ENCODE data around the gene ADPRHL1.

ADPRHL1 gene

DNA sequence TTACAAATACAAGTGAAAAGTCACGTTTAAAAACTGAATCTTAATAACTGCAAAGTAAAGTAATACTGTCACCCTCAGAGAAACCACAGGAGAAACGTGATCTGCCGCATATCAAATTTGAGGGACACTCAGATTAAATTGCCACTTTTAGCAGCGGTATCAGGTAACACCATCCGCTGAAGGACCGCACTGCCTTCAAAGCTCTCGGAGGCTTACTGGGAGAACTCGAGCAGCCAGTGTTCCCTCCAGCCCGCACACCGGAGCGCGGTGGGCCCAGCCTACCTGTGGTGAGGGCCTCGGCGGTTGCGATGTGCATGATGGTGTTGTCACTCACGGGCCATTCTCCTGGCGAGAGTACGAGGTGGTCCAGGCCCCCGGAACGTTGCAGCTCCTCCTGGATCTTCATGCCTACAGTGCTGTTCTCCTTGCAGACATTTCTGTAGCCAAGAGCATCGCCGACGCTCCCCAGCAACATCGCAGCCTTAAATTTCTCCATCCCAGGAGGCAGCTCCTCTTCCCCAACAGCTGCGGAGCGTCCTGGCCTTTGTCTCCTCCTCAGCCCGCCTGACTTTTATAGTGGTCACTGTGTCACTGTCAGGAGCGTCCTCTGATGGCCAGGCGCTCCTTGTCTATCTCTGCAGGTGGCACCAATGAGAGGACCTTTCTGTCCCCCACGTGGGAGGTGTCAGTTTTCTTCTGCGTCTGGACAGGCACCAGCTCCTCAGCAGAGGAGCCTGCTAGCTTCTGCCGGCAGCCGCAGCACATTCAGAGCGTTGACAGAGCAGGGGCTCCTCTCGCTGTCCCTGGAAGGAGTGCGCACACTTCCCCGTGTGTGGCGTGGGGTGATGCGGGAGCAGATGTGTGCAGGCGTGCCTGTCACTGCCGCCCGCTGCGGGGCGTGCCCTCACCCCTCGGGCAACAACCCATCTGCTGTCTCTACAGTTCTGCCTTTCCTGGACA is at the start of gene ADPRHL1:
ADPRHL1 (minus strand) TSS at position 547 of the 960 bp plus-strand sequence; CDS start at position 496, 51 bp downstream.
- no peak for DNase-seq

DNA sequence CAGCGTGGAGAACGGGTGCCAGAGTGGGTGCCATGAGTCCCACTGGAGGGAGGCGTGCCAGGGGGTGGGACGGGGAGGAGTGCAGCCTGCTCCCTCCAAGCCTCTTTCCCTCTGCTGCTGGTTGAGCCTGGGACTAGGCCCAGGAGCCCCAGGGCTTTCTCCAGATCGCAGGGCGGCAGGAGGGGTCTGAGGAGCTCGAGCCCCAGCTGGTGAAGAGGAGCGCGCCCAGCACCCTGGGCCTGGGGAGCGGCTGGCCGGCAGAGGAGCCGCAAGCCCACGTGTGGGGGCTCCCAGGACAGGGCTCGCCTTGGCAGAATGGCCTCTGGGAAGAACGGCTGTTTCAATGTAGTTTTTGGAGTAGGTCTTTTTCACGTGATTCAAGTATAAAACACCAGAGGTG is 49.4 kb upstream of the ADPRHL1 start:
- no peak for DNase-seq

DNA sequence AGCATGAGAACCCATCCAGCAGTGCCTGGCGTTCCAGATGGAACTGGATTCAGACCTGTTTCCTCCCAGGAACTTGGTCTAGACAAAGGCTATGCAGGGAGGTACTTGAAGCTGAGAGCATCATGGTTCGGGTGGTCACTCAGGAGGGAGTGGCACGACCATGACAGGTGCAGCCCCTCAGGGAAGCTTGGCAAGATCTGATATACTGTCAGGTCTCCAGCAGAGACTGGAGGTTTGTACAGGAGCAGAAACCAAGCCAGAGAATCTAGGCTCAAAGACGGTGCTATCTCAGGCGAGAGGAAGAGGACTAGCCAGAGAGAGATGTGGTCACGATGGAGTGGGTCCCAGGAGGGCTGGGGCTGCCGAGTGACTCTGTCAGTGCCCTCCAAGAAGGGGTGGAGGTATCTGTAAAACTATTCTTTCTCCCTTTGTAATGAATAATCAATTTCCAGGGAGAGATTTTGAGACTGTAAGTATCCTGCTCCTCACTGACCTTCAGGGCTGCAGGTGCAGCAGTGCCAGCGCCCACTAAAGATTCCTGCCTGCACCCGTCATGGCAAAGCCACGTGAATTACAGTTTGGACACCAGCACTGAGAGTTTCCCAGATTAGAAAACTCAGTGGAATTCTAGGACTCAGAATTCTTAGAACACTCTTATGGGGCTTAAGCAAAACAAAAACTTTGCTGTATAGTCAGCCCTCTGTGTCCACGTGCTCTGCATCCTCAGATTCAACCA is 47.4 kb upstream of the ADPRHL1 start:
- DNase-seq, result peak in 1 of 14 donors; percentile 36

DNA sequence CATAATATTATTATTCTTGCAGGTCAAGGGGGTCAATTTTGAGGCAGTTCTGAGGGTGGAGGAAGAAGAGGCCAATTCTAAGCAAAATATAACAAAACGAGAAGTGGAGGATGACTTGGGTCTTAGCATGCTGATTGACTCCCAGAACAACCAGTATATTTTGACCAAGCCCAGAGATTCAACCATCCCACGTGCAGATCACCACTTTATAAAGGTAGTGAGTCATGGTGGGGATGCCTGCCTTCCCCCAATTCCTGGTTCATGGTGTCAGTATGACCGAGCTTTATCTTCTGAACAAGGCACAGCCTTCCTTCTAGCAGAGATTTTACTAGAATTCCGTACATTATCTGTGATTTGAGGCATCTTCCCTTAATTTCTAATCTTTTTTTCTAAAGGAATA is 46.6 kb upstream of the ADPRHL1 start:
- no peak for DNase-seq

DNA sequence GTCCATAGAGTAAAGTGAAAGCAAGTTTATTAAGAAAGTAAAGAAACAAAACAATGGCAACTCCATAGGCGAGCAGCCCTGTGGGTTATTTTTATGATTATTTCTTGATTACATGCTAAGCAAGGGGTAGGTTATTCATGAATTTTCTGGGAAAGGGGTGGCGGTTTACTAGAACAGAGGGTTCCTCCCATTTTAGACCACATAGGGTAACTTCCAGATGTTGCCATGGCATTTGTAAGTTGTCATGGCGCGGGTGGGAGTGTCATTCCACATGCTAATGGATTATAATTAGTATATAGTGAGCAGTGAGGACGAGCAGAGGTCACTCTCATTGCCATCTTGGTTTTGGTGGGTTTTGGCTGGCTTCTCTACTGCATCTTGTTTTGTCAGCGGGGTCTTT is 45.6 kb upstream of the ADPRHL1 start:
- DNase-seq, result no peak

DNA sequence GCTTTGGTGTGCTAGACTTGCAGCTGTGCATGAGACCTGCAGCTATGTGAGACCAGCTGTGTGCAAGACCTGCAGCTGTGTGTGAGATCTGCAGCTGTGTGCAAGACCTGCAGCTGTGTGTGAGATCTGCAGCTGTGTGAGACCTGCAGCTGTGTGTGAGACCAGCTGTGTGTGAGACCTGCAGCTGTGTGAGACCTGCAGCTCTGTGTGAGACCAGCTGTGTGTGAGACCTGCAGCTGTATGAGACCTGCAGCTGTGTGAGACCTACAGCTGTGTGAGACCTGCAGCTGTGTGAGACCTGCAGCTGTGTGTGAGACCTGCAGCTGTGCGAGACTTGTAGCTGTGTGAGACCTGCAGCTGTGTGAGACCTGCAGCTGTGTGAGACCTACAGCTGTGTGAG is 43.9 kb upstream of the ADPRHL1 start:
- no peak for DNase-seq

DNA sequence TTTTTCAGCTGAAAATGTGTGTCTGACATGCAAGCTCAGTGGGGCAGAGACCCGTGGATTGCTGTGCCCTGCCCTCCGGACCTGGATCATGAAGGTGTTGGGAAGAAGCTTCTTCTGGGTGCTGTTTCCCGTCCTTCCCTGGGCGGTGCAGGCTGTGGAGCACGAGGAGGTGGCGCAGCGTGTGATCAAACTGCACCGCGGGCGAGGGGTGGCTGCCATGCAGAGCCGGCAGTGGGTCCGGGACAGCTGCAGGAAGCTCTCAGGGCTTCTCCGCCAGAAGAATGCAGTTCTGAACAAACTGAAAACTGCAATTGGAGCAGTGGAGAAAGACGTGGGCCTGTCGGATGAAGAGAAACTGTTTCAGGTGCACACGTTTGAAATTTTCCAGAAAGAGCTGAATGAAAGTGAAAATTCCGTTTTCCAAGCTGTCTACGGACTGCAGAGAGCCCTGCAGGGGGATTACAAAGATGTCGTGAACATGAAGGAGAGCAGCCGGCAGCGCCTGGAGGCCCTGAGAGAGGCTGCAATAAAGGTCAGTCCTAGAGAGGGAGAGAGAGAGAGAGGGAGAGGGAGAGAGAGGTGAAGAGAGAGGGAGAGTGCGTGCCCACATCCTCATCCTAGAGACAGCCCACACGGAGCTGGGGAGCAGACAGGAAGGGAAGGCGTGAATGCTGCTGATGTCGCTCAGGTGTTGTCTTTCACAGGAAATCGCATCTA is 42.4 kb upstream of the ADPRHL1 start:
- DNase-seq, result peak in 1 of 14 donors; percentile 23

DNA sequence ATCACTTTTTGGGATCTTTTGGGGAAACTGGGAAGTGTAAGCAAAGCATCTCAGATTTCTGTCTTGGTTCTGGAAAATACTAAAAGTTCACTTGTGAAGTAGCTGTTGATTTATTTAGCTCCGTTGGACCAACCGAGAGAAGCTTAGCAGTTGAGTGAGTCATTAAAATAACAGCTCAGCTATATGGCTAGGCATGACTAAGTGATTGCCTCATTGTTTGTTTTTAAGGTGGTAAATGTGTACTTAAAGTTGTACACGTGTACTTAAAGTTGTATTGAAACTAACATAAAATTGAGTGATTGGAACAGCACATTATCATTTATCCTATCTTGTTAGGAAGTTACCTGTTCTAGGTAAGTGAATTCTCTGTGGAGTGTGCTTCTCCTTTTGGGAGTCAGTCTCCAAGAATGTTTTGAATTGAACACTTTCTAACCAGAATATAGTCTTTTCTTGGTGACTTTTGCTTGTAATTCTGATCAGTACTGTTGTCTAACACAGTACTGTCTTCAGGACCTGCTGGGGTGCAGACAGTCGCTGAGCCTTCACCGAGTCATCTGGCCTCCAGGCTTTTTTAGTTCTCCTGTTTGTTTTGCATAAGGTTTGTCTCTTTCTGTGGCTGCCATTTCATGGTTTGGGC is 40.1 kb upstream of the ADPRHL1 start:
- no peak for DNase-seq

DNA sequence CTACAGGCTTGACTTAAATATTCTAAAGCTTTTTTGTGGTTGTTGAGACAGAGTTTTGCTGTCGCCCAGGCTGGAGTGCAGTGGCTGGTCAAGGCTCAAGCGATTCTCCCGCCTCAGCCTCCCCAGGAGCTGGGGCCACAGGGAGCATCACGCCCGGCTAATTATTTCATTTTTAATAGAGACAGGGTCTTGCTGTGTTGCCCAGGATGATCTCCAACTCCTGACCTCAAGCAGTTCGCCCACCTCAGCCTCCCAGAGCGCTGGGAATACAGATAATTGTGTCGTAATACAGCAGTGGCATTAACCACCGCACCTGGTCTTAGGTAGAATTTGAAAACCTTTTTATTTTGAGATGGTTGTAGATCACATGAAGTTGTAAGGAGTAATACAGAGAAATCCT is 38.7 kb upstream of the ADPRHL1 start:
- no peak for DNase-seq

DNA sequence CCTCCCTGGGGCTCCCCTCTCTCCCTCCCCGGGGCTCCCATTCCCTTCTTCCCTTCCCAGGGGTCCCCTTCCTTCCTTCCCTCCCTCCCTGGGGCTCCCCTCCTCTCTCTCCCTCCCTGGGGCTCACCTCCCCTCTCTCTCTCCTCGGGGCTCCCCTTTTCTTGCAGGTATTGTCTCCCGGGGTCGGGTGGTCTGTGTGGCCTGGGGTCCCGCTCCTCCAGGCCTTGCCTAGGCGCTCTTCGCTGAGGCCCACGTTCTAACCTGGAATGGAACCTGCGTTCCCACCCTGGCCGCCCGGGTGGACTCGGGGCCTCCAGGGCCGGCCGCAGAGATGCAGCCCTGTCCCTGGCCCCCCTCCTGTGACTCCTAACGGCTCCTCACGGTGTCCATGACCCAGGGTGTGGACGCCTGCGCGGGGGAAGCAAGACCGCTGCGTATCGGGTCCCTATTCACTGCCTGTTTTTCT is 38.2 kb upstream of the ADPRHL1 start:
- DNase-seq, result peak in 5 of 14 donors; percentile 11 to 63 (median 36)

DNA sequence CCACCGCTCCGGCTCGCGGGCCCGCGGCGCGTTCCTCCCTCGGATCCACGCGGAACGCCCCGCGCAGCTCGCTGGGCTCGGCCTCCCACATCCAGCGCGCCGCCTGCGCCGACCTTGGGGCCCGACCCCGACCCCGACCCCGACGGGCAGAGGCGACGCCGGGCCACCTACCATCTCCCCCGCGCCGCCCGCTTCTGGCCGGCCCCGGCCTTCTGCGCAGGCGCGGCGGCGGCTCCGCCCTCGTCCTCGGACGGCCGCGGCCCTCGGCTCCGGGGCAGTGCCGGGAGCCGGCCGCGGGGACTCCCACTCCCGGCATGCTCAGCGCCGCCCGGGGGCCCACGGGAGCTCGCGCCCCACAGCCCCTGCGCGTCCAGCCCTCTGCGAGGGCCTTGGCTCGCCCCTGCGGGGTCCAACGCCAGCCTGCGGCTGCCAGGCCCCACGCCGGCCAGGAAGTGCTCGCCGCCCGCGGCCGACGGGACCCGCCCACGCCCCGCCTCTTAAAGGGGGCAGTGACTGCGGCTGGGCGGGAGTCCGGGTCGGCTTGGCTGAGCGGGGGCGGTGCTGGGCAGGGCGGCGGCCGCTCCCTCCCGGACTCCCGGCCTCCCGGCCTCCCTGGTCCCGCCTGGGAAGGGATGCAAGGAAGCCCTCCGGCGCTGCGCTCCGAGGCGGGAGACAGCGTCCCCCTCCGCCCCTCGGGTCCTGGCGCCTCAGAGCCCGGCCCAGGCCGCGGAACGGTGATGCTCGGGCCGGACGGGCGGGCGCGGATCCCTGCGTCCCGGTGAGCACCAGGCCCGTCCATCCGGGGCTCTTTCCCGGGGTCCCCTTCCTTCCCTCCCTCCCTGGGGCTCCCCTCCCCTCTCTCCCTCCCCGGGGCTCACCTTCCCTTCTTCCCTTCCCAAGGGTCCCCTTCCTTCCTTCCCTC is 37.5 kb upstream of the ADPRHL1 start, which contains the start of gene DCUN1D2:
DCUN1D2 (minus strand) TSS at position 216 of the 922 bp plus-strand sequence; CDS start at position 174, 42 bp downstream.
- peak; percentile 59 to 98 (median 92) for DNase-seq

DNA sequence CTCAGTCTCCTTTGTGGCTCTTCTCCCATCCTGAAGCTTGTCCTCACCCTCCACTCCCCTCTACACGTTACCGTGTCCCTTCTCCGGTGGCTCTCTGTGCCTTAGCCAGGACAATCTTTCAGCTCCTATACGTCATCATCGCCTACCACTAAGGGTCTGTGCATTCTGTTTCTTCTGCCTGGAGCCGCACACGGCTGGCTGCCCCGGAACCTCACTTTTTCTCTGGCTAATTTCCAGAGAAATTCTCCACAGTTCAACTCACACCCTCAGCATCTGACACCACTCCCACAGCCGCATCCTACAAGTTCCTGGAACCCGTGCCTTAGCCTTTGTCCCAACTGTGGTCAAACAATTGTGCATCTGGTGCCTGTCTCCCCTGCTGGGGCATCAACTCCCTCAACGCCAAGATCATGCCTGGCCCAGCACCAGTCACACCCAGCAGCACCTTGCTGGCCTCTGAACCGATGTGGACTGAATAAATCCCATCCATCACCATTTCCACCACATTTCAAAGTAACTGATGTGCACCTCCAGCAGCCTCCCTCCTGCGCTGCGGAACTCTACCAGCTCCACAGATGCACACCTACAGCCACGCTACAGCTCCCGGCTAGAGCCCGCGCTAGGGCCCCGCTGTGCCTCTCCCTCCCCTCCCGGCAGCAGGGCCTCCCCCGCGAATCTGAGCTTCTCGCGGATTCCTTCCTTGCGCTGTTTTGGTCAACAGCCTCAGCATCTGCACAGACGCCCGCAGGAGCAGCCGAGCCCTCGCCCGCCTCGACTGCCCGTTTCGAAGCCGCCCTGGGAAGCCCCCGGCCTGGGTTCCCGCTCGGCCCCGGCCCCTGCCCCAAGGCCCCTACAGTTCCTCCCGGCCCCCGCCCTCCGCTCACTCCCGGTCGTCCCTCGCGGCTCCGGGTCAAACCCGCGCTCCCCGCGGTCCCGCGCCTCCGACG is 36.5 kb upstream of the ADPRHL1 start:
- DNase-seq, result peak in 8 of 14 donors; percentile 49 to 77 (median 66)

DNA sequence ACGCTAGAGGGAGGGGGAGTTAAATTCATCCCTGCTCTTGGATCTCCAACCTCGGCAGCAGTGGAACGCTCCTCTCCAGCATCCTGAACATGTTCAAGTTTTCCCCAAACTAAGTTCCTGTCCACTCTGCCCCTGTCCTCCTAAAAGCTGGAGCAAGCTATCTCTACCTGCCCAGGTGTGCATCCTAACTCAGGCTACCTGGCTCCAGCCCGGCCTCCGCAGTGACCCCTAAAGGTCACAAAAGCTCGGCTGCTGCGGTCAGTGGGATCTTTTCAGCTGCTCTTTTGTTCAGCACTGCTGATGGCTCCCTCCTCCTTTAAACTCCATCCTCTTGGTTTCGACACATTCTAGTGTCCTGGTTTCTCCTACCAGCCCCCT is 35.9 kb upstream of the ADPRHL1 start:
- DNase-seq, result no peak

DNA sequence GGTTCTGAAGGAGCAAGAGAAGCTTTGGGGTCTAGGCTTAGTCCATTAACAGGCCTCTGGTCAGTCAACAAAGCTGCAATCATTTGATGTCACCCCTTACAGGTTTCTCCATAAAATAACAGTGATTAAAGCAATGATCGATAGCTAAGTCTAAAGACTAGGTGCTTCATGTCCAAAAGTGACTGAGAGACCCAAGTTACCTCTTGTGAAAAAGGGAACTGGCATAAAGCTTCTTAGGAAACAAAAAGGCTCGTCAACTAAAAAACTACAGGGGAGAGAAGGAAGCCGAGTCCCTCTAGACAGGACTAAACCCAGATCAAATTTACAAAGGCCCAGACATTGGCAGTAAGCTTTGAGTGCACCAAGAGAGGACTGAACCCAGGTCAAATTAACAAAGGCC is 35.0 kb upstream of the ADPRHL1 start:
- DNase-seq, result no peak

DNA sequence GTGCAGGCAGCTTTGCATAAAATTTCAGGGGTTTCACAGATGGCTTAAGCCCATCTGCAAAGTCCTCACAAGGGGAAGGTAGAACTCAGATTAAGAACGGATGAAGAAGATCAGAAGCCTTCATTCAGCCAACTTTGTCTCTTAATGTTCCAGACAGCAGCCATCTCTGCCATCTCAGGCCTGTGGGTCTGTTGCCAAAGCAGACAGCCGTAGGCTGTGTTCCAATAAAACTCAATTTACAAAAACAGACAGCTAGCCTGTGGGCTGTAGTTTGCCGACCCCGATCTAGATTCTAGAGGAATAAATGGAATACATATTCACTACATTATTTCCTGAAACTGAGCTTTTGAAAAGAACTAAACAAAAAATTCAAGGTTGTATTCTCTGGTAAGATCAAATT is 33.4 kb upstream of the ADPRHL1 start:
- DNase-seq, result no peak

DNA sequence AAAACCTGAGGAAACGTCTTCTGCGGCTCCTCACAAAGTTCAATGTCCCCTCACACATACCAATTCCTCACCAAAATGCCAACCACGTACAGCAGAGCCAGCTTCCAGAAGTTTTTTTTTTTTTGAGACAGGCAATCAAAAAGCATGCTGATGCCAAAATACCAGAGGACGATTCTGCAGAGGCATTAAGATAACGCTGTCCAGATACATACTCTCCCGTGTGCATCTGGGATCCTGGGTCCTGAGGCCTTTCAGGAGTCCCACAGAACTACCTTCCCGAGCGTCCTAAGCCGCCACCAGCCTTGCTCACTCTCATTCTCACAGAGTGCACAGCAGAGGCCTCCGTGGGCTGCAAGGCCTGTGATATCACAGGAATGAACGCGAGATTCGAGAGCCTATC is 32.3 kb upstream of the ADPRHL1 start:
- DNase-seq, result no peak

DNA sequence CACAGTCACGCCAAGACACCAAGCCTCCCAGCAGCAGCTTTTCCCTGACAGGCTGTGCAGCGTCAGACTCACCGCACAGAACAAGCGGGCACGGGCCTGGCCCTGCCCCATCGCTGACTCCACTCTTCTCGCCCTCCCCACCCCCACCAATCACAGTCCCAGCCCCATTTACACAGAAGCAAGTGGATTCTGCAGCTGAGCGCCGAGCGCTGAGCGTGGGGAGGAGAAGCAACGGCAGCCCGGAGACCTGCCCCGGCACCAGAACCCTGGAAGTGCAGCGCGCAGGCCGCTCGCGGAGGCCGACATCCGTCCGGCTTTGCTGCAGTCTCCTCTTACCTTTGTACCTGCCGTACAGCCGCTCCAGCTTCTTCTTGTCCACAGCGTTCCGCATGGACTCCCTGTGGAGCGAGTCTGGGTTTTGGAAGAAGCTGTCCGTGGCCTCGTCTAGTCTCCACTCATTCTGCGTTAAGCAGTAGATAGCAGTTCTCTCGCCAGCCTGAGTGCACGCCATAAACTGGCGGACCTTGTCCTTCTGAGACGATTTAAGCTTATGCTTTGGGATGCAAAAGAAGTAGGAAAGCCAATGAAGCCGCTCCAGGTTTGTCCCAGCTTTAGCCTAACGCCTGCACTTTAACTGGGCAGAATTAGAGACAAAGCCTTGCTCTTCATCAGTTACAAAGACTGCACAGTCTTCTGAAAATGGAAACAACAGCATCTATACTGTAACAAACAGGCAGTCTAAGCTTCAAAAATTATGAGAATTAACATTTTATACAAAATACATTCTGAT is 30.4 kb upstream of the ADPRHL1 start:
- peak in 6 of 14 donors; percentile 20 to 55 (median 36) for DNase-seq

DNA sequence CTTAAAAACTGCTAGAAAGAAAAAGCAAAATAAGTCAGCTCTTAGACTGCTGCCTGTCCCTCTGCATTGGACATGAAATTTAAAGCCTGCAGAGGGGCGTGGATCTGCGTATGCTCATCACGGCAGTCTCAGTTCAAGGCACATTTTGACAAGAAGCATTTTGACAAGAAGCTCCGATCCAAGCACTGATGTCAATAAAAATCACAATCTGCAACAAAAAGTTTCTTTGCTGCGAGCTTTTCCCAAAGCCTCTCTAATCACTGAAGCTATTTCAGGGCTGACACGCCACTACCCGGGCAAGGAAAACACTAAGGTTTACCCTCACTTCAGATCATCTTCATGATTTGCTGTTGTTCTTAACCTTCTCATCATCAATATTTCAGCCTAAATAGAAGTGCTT is 29.8 kb upstream of the ADPRHL1 start:
- no peak for DNase-seq

DNA sequence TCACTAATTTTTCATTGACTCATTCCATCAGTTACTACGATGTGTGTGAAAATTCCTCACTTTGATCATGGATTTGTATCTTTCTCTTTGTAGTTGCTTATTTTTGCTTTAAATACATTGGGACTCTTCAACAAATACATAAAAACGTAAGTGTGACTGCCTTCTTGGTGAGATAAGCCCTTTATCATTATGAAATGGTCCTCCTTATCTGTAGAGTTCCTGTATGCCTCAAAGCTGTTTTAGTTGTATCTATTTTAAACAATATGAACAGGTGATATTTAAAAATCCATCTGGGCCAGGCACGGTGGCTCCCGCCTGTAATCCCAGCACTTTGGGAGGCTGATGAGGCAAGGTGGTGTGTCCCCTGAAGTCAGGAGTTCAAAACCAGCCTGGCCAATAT is 25.9 kb upstream of the ADPRHL1 start:
- no peak for DNase-seq
